Stimulated activated CD8-positive, alpha-beta memory T cell treated with anti-CD3 and anti-CD28 coated beads, Interleukin-4, amount 100 ng/mL, for 24 hours (primary cell): ENCODE measurements around the gene DUSP23.
A peak's percentile ranks its signal among the peaks of the same experiment; 100 is the strongest.

ENCODE experiments used
- DNase-seq: peaks from one replicate; pipeline ENCODE4 v3.0.0-alpha.2; 2020; ENCODE audit warnings: low read depth

Gene DUSP23

DNA sequence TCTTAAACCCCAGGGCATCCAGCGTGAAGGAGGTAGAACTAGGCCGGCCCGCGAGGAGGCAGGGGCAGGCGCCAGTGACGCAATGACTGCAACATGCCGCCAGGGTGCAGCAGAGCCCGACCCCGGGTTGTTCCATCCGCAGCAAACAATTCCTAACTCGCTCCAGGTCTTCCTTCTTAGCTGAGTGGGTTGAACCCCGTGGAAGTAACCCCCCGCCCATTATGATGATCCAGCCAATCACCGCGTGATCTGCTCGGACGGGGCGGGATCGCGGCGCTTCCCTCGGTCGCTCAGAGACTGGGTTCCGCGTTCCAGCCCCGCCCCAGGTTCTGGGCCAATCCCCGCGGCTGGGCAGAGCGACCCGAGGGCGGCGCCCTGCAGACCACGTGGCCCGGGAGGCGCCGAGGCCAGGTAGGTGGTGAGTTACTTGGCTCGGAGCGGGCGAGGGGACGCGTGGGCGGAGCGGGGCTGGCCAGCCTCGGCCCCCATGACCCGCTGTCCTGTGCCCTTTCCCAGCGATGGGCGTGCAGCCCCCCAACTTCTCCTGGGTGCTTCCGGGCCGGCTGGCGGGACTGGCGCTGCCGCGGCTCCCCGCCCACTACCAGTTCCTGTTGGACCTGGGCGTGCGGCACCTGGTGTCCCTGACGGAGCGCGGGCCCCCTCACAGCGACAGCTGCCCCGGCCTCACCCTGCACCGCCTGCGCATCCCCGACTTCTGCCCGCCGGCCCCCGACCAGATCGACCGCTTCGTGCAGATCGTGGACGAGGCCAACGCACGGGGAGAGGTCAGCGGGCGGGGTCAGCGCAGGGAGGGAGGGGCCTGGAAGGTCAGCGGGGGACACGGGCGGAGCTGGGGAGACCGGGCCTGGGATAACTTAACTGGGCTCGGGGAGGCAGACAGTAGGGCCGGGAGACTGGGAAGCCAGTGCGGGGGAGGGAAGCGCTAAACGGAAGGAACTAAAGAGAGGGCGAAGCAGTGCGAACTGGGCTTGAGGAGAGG is at the start of gene DUSP23:
Gene DUSP23, plus strand, starts transcription at position 380 of the 1,000 bp plus-strand sequence. Its CDS starts 139 bp downstream, at position 519.
- DNase-seq = peak; percentile 91

DNA sequence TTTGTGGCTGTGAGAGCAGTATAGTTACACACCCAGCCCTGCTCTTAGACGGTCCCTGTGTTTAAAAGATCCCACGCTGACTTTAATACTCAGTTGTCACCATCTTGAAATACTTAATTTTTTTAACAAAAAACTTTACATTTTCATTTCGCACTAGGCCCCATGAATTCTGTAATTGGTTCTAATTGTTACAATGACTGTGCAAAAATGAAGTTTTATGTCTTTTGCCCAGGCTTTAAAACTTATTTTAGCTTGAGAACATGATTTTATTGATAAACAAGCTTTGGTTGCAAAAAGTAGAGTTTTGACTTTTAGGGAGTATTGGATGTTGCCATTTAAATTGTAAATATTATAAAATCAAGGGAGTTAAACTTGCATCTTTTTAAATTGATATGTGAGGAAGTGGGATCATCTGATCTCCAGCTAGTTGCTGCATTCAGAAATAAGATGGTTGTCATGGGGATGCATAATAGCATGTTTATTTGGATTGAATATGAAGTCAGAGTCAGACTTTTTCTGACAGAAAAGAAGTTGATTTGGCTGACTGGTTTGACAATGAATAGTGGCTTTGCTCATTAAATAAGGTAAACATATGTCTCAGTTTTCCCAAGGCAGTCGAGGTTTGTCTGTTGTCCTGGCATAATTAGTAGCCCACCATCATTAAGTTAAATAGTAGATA is 43.4 kb upstream of the DUSP23 start:
- DNase-seq = no peak

DNA sequence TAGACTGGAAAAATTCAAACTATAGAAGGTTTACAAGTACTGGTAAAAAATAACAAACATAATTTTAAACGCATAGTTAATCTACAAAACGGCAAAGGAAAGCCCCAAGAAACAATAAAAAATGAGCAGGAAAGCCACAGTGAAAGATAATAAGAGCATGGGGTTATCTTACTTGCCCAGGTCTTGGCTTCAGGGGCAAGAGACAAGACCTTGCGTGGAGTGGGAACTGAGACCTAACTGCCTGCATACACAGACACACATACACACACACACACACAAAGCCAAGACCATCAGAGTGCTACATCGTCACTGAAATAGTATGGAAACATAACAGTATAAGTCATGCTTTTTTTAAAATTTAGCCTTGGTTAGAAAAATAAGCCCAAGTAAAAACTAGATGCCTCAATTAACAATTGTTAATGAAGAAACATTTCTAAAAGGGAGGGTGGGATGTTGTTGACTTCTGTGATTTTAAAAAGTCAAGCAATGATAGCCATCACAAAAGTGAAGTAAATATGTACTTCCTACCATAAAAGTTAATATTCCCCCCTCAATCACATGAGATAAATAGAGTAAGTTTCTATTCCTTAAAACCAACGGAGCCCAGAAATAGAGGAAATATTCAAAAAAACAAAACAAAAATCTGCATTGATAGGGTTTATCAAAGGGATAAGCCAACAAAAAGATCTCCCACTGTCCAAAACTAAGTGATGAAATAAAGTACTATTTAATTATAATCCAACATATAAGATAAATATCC is 36.9 kb upstream of the DUSP23 start:
- DNase-seq = no peak

DNA sequence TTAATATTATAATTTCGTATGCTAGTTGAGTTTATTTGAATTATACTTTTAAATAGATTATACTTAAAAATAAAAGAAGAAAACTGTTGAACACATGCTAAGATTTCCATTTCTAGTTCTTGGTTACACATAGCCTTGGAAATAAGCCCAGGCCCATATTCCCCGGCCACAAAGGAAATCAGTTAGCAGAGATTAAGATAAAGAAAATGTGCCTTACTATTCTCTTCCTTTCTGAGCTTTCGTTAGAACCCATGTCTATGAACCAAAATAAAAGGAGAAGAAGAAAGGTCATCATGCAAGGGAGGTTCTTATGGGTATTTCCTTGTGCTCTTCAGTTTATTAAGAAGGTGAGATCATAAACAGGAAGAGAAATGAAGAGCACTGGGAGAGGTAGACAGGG is 34.1 kb upstream of the DUSP23 start:
- DNase-seq = no peak

DNA sequence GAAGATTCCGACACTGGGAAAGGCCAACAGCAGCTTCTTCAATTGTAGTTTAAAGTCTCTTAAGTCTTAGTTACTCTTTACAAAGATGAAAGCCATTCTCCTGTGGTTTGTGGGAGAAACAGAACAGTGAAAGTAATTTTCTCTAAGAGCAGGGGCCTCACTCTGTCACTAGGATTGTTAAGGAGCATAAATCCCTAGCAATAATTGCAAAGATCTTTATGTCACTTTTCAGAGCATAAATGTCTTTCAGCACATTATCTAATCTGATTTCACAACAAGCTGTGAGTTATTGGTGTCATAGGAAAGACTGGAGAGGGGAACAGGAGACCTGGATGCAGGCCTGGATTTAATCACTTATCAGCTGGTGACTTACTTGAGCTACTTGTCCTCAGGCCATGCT is 32.4 kb upstream of the DUSP23 start:
- DNase-seq = no peak

DNA sequence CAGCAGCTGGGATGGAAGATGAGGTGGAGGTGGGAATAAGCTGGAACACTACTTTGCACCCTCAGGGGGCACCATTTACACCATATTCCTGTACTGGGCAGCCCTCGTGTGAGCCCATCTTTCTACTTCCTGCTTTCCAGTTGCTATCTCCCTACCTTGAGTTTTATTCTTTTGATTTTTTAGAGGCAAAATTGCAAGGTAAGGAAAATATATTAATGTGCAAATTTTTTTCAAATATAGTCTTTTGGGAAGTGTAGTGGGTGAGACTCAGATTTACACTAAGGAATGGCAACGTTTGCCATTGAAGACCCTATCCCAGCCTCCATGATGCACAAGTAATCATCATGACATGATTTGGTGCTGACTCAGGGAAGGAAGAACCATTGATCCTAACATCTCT is 31.1 kb upstream of the DUSP23 start:
- DNase-seq = no peak

DNA sequence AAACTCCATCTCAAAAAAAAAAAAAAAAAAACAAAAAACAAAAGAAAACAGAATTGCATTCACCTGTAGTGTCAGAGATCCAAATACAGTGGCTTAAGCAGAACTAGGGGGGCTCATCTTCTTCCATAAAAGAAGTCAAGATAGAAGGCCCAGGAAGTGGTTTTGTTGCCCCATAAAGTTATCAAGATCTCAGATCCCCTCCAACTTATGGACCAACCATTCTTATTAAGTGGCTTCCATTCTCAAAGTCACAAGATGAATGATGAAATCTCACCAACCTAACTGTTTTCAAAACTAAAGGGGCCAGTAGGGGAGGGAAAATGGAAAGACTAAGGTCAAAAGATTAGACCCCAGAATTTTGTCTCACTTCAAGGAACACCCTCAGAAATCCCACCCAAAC is 30.1 kb upstream of the DUSP23 start:
- DNase-seq = no peak

DNA sequence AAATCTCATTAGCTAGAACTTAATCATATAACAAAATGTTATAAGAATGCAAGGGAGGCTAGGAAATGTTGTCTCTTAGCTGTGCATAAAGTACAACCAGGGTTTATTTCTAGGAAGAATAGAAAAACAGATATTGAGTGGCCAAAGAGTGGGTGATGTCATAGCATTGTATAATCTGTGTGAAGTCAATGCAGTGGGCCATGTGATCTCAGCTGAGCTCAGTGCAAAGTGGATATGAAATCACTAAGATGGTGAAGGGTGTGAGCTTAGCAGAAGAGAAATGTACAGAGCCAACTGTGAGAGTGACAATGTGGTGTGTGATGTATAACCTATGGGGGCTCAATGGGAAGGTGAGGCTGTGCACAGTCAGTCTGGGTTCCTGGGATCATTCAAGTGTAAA is 29.7 kb upstream of the DUSP23 start:
- DNase-seq = no peak

DNA sequence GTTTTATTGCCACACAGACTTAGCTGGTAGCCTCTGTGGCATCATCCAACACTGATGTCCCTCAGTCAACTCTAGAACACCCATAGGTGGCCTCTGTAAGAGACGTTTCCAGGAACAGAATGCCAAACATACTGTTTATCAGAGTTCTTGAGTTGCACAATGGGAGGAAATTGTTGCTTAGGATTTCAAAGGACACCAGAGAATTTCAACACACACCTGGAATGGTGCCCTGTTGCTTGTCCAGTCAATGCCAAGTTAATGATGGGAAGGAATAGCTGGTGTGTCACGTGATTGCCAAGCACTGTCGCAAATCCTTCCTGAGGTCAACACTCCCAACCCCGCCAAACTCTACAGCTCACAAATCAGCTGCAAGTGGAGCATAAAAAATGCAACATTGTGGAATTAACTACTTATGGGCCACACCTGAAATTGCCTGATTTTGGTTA is 28.6 kb upstream of the DUSP23 start:
- no peak for DNase-seq

DNA sequence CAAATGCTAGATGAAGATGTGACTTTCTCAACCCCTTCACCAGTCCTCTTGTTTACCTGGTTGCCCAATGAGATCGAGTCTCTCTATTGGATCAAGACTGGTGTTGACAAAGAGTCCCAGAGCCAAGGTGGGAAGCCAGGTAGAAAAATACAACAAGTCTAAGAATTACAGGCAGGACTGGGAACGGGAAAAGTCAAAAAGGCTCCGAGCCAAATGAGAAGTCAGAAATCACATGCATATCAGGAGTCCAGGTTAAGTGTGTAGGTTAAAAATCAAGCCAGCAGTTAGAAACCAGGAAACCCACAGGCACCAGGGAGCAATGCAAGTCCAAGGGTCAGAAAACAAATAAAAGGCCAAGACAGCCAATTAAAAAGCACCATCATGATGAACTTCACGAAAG is 27.4 kb upstream of the DUSP23 start:
- no peak for DNase-seq

DNA sequence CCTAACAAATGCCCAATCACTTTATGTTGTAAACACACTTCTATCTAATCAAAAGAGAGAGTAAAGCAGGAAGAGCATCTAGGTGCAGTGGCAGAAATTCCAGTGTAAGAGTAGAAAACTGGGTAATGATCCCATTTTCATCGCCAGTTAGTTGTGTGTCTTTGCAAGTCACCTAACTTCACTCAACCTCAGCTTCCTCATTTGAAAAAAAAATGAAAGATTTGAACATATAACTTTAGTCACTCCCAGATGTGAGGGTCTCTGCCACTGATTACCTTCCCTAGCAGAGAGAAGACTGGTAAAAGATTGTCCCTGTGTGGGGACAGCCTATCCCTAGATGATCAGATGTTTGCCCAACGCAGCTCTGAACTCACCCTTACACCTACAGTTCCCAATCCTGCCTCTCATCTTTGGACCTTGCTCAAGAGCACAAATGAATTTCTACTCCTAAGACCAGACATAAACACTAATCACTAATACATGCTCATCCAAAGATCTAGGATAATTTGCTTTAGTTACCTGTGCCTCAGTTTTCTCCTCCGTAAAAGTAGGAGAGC is 25.2 kb upstream of the DUSP23 start:
- DNase-seq = no peak

DNA sequence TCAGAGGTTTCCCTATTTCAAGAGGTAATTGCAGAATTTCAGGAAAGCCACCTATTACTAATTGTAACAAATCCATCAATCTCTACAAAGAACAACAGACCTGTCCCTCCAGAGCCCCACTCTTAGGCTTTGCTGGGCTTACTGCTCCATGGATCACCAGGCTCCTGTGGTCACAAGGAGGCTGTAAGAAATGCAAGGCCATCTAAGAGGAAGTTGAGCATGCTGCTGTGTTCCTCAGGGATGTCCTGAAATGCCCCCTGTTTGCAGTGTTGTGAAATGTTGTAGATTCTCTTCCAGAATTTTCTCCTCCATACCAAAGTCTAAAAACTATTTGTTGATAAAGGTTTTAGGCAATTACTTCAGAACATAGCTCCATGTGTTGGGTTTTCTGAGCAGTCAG is 24.4 kb upstream of the DUSP23 start:
- DNase-seq = no peak

DNA sequence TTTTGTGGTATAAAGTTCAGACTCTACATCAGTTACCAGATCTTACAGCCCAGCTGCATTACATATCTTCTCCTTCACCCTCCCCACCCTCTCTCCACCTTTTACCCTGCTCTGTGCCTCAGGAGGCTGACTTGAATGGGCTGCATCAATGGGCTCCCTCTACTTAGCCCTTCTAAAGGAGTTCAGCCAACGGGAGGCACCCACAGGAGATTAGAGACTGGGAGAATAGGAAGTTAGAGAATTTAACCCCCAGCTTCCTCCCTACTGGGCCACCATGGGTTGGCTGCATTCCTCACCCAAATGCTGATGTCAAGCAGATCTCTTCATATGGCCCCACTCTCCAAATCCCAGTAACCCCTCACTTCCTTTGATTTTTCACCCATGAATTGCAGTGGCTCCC is 17.1 kb upstream of the DUSP23 start:
- no peak for DNase-seq

DNA sequence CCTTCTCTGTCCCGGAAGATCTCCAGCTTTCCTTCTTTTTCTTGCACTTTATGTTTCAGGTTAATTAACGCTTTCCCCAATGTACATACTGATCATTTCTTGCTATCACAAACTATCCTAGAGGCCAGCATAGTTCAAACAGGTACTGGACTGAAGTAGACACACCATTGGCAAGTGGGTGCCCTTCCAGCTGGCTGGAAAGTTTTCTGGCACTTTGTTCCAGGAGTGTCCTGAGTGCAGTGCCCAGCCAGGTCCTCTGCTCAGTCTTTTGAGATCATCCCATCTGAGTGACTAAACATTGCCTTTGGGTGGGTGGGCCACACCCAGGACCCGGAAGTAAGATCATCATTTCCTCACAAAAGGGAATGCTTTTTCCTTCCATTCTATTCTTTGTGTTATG is 15.0 kb upstream of the DUSP23 start:
- no peak for DNase-seq

DNA sequence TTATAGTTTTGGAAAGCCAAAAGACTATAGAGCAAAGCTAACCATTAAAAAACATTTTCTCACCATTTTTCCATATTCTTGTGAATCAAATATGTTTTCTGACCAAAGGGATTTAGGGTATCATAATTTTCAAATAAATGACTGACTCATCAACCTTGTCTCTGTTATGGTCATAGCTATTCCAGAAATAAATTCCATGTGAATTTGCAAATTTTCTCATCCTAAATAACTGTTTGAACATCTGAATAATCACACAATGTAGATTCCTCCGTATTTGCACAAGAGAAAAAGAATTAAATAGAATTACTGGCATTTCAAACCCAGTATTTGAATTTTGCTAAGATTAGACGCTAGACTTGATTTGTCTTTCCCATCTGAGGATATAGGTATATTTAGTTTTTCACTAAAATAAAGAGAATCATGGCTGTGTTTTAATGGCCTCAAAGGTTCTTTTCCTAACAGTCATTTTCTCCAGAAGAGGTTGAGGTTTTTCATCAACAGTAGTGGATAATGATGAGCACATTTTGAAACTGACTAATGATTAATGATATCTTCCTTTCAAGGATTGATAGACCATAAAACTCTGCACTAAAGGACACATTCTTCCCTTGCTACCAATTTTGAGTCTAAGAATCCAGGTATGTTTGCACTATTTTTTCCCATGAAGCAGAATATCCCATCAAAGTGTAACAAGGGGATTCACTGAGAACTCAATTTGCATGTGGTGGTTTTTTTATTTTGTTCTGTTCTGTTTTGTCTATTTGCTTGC is 9.5 kb upstream of the DUSP23 start:
- no peak for DNase-seq

DNA sequence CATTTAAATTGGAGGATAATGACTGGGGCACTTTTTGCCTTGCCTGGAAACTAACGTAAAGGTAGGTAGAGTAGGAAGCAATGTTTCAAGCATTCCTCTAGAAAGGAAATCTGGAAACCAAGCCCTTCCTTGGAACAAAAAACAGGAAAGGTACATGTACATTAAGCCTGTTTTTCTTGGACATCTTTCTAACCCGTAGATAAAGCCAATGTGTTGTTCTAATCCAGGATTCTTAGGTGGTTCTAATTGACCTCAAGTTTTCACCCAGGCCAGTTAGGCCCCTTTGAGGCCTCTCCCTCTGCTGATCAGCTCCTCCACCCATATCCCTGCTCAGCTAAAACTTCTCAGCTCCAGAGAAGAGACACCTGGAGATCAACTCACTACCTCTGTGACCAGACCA is 6.3 kb upstream of the DUSP23 start:
- no peak for DNase-seq

DNA sequence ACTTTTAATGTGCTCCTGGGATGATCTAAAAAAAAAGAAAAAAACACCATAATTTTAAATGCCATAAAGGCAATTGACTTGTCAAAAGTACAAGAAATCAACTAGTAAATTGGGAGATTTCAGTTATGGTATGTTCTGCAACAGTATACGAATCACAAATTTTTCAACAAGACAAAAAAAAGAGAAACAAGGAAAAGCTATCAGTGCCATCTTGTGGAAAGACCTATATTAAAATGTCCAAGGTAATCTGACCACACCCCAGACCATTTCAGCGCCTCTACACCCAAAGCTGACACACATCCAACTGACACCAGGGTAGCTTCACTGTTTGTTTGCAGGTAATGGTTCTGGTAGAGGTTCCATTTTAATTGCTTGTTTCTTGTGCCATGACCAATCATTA is 5.0 kb upstream of the DUSP23 start:
- no peak for DNase-seq

DNA sequence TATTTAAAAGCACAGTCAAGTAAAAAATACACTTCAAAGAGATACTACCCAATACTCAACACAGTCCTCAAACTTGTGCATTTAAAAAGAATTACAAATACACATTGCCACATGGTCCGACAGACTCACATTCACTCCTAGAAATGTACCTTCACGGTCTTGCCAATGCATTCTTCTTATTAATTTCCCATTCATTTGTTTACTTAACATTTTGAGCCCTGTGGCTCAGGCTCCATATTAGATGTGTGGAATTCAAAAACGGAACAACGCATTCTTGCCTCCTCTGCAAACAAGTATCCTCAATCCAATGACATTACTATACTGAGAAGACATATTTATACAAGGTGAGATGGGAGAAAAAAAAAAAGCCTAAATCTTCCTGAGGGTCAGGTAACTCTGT is 2.5 kb upstream of the DUSP23 start:
- no peak for DNase-seq

DNA sequence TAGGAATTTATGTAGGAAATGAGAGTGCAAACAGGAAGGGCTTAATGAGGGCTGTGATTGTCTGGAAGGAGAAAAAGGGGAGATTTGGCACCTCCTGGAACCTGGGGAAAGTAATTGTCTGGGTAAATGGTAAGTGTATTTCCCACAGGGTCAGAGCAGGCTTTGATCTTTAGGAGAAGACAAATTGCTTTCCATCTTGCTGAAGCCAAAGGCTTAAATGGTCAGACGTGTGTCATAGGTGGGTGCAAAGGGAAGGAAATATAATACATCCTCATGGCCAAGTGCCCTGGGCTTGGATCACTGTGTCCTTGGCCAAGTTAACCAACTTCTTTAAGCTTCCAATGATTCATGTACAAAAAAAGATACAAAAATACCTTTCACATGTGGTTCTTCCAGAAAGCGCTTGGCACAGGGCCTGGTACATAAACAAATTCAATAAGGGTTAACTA is 1.3 kb upstream of the DUSP23 start:
- DNase-seq = no peak

DNA sequence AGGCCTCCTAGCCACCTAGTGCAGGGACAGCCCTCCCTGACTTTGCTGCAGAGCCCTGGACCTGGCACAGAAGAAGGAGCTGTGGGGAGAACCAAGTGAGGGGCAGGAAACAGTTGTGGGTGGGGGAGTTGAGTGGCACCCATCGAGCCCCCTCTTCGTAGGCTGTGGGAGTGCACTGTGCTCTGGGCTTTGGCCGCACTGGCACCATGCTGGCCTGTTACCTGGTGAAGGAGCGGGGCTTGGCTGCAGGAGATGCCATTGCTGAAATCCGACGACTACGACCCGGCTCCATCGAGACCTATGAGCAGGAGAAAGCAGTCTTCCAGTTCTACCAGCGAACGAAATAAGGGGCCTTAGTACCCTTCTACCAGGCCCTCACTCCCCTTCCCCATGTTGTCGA is 1.2 kb downstream of the DUSP23 start:
- no peak for DNase-seq

DNA sequence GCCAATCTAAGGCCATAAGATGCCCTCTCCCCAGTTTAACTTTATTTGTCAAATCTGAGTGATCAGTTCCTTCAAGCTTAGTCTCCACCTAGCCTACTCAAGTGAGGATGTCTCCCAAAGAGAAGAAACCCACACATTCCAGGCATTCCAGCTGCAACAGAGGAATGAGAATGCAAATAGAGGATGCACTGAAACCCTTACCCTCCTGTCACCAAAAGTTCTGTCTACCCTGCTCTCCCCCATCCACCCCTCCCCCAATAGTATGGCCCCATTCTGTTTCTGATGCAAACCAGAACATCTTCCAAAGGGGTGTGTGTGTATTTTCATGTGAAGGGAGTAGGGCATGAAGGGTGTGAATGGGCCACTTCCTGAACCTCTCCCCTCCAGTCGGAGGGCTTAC is 3.0 kb downstream of the DUSP23 start:
- no peak for DNase-seq
